Suprapubic skin (tissue), 4 donors: Measurements from ENCODE around the gene MYO3A. TPM values are rescaled to one million over a fixed set of nuclear protein-coding genes. Genes with fewer than 3 reads are reported as not detected.

ENCODE experiments used
- DNase-seq, 2 donors: peaks; one replicate each; pipeline ENCODE4 v3.0.0-alpha.2; 2019; ENCODE audit warnings: low spot score in 2 of 2
- H3K27ac ChIP-seq: fragments of 200-600 bp; sonication (generic); one replicate; pipeline ENCODE4 v1.5.1; 2019
- H3K27me3 ChIP-seq: fragments of 200-600 bp; sonication (generic); one replicate; pipeline ENCODE4 v1.5.1; 2019
- H3K36me3 ChIP-seq: fragments of 200-600 bp; sonication (generic); one replicate; pipeline ENCODE4 v1.5.1; 2019
- H3K4me1 ChIP-seq: fragments of 200-600 bp; sonication (generic); one replicate; pipeline ENCODE4 v1.5.1; 2019
- H3K4me3 ChIP-seq: fragments of 200-600 bp; sonication (generic); one replicate; pipeline ENCODE4 v1.5.1; 2019; ENCODE audit warnings: mild to moderate bottlenecking
- H3K9me3 ChIP-seq: fragments of 200-600 bp; sonication (generic); one replicate; pipeline ENCODE4 v1.5.1; 2019
- CTCF ChIP-seq, 2 donors: fragments of 200-600 bp in 1 of 2; fragments of 450-650 bp in 1 of 2; sonication (generic) in 1 of 2; IDR thresholded peaks; one replicate each; pipeline ENCODE4 v1.5.1; 2016 to 2019; ENCODE audit warnings: antibody characterized with exemption in 2 of 2, mild to moderate bottlenecking in 1 of 2, moderate library complexity in 1 of 2
- EP300 ChIP-seq: sonication (generic); formaldehyde crosslinking; IDR thresholded peaks from one replicate; pipeline ENCODE4 v1.6.1; 2017; ENCODE audit warnings: antibody characterized with exemption
- POLR2A ChIP-seq, 2 donors: fragments of 450-650 bp; IDR thresholded peaks; one replicate each; pipeline ENCODE4 v1.6.1; 2017; ENCODE audit warnings: antibody characterized with exemption in 2 of 2, mild to moderate bottlenecking in 2 of 2, moderate library complexity in 2 of 2
- POLR2AphosphoS5 ChIP-seq, 3 donors: sonication (generic); formaldehyde crosslinking; IDR thresholded peaks; one replicate each; pipeline ENCODE4 v1.6.1; 2017; ENCODE audit warnings: antibody characterized with exemption in 3 of 3
- WGBS: methylation state at CpG from one replicate; pipeline ENCODE4 v1.1.5; 2018; 5-methylcytosine and 5-hydroxymethylcytosine counted together
- total RNA-seq, 4 donors: library from RNA; depleted of rRNA; stranded (reverse); fragments of >200 nt; gene quantifications; one replicate each; pipeline ENCODE4 v1.1.0, GENCODE V29; 2016

Gene MYO3A
- total RNA-seq, 4 donors from 2014 or later: 1.4 to 8.1 (median 3.9) TPM

GRCh38 chr10:26177341-26177740 lies 243.3 kb downstream of the MYO3A start:
- Histone ChIP-seq H3K27me3 (no peaks in the 10 kb centered on the region), H3K27ac (no peak overlapping the region), H3K4me1 (no peaks in the 10 kb centered on the region), H3K4me3 (no peak overlapping the region), H3K9me3 (no peaks in the 10 kb centered on the region), H3K36me3 (no peaks in the 10 kb centered on the region)
- WGBS: 90% methylated on average over 4 of the region's 4 CpGs
- DNase-seq: no peak
- no peak for TF ChIP-seq POLR2AphosphoS5 (IDR thresholded peaks at IDR 0.05)
- no peak for TF ChIP-seq EP300
- no peak for TF ChIP-seq CTCF (IDR thresholded peaks at IDR 0.05)
- no peak for TF ChIP-seq POLR2A (IDR thresholded peaks at IDR 0.05)

- TF ChIP-seq POLR2A (IDR thresholded peaks at IDR 0.05) (no peak), EP300 (no peak), CTCF (IDR thresholded peaks at IDR 0.05) (no peak), POLR2AphosphoS5 (IDR thresholded peaks at IDR 0.05) (no peak)
- H3K4me1 ChIP-seq: no peaks in the 10 kb centered on the region
- no peaks in the 10 kb centered on the region for H3K9me3 ChIP-seq
- H3K4me3 ChIP-seq: no peak overlapping the region
- H3K27ac ChIP-seq: no peak overlapping the region
- WGBS: 83% methylated on average over 5 of the region's 5 CpGs
- H3K27me3 ChIP-seq: no peaks in the 10 kb centered on the region
- no peak for DNase-seq
- H3K36me3 ChIP-seq: no peaks in the 10 kb centered on the region
Measured at GRCh38 chr10:26194275-26194674, 260.2 kb downstream of the MYO3A start.

- WGBS: 100% methylated on average over 2 of the region's 2 CpGs
- Histone ChIP-seq H3K27ac (no peak overlapping the region), H3K27me3 (no peaks in the 10 kb centered on the region), H3K9me3 (no peaks in the 10 kb centered on the region), H3K36me3 (no peaks in the 10 kb centered on the region), H3K4me1 (no peaks in the 10 kb centered on the region), H3K4me3 (no peak overlapping the region)
- DNase-seq: no peak
- no peak for TF ChIP-seq EP300
- TF ChIP-seq CTCF (IDR thresholded peaks at IDR 0.05): no peak
- no peak for TF ChIP-seq POLR2AphosphoS5 (IDR thresholded peaks at IDR 0.05)
- TF ChIP-seq POLR2A (IDR thresholded peaks at IDR 0.05): no peak
Measured at GRCh38 chr10:26197248-26197647, 263.2 kb downstream of the MYO3A start.

GRCh38 chr10:26198119-26198518 lies 264.1 kb downstream of the MYO3A start:
- WGBS: 91% methylated on average over 9 of the region's 9 CpGs
- Histone ChIP-seq H3K4me3 (no peak overlapping the region), H3K9me3 (no peaks in the 10 kb centered on the region), H3K4me1 (no peaks in the 10 kb centered on the region), H3K27me3 (no peaks in the 10 kb centered on the region), H3K27ac (no peak overlapping the region), H3K36me3 (no peaks in the 10 kb centered on the region)
- DNase-seq: no peak
- TF ChIP-seq POLR2A (IDR thresholded peaks at IDR 0.05) (no peak), POLR2AphosphoS5 (IDR thresholded peaks at IDR 0.05) (no peak), EP300 (no peak), CTCF (IDR thresholded peaks at IDR 0.05) (no peak)

- TF ChIP-seq POLR2A (IDR thresholded peaks at IDR 0.05): no peak
- no peak for TF ChIP-seq POLR2AphosphoS5 (IDR thresholded peaks at IDR 0.05)
- TF ChIP-seq CTCF (IDR thresholded peaks at IDR 0.05): no peak
- TF ChIP-seq EP300: no peak
- Histone ChIP-seq H3K4me1 (no peaks in the 10 kb centered on the region), H3K9me3 (no peaks in the 10 kb centered on the region), H3K4me3 (no peak overlapping the region), H3K27ac (no peak overlapping the region), H3K27me3 (no peaks in the 10 kb centered on the region), H3K36me3 (no peaks in the 10 kb centered on the region)
- no peak for DNase-seq
- 33% methylated on average over 4 of the region's 4 CpGs for WGBS
Measured at GRCh38 chr10:26199841-26200240, 265.8 kb downstream of the MYO3A start.
